ENCODE data around the gene RRP8. TPM values are rescaled to one million over a fixed set of nuclear protein-coding genes. Genes with fewer than 3 reads are reported as not detected.

Gene RRP8
- total and polyA plus RNA-seq, 10 donors = 17.0 to 28.4 (median 23.6) TPM

DNA sequence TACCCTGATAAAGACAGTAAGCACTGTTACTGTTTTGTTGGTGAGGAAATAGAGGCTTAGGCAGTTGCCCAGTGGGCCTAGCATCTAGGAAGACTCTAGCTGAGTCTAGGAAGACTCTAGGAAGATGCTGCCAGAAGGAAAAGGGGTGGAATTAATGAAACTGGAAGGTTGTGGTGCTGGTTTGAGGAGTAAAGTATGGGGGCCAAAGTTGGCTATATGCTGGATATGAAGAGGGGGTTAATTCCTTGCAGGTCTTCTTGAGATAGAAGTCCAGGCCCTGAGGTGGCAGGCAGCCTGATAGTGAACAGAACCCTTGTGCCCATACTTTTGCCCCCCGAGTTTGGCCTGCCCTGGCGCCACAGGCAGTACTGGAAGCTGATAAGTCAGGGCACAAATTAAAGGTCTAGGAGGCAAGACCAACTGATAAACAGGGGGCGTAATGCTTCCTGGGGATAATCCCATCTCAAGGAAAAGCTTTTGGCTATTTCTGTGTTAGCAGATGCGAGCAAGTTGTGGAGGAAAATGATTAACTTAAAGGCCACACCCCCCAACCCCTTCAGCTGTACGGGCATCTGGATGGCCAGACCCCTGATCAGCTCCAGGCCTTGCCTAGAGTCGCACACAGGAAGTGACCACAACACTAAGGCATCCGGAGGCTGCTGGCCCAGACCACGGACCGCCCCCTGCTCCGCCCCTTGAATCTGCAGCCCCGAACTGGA, 3.2 kb upstream of the RRP8 start:
- Histone ChIP-seq H3K4me1 (peaks cover 59 to 91% (median 84%) of the 10 kb centered on the region in 6 donors), H3K27ac (peak overlapping the region; percentile 38 to 98 (median 94)), H3K36me3 (peaks cover 9 to 61% (median 37%) of the 10 kb centered on the region in 6 donors), H3K9me3 (no peaks in the 10 kb centered on the region), H3K4me3 (peak overlapping the region in 4 of 8 donors; percentile 5 to 90 (median 72)), H3K27me3 (replicated peaks in 1 of 7) (no peaks in the 10 kb centered on the region)
- peak; percentile 92 for DNase-seq
- 14 to 23% (median 17%) methylated on average over 11 of the region's 11 CpGs for WGBS, 5 donors
- TF ChIP-seq POLR2AphosphoS5 (IDR thresholded peaks at IDR 0.05) = peak; percentile 83 to 87 (median 83)
- TF ChIP-seq, protein P1, sequence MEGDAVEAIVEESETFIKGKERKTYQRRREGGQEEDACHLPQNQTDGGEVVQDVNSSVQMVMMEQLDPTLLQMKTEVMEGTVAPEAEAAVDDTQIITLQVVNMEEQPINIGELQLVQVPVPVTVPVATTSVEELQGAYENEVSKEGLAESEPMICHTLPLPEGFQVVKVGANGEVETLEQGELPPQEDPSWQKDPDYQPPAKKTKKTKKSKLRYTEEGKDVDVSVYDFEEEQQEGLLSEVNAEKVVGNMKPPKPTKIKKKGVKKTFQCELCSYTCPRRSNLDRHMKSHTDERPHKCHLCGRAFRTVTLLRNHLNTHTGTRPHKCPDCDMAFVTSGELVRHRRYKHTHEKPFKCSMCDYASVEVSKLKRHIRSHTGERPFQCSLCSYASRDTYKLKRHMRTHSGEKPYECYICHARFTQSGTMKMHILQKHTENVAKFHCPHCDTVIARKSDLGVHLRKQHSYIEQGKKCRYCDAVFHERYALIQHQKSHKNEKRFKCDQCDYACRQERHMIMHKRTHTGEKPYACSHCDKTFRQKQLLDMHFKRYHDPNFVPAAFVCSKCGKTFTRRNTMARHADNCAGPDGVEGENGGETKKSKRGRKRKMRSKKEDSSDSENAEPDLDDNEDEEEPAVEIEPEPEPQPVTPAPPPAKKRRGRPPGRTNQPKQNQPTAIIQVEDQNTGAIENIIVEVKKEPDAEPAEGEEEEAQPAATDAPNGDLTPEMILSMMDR (IDR thresholded peaks at IDR 0.05 in 8 of 11, conservative IDR thresholded peaks at IDR 0.05 in 3 of 11) = no peak
- intact Hi-C loops (cut with DNase I; ENCODE audit: low total_unique reads) = no loop called here

DNA sequence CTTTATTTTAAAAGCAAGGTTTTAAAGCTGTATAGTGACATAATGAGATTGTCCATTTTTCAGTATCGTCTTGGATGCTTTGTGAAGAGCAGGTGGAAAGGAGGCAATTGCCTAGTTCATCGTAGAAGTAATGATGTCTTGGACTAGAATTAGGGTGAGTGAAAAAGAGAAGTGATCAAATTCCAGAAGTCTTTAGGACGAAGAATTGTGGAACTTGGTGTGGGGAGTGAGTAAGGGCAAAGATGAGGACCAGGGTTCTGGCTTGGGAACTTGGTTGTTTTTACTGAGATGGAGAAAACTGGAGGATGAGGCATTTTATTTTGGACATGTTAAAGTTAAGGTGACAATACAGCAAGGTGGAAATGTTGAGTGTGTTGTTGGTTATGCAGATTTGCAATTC, 1.4 kb upstream of the RRP8 start:
- Histone ChIP-seq H3K36me3 (peaks cover 4 to 63% (median 40%) of the 10 kb centered on the region in 6 donors), H3K27me3 (replicated peaks in 1 of 7) (no peaks in the 10 kb centered on the region), H3K4me3 (peak overlapping the region; percentile 60 to 91 (median 84)), H3K4me1 (peaks cover 61 to 91% (median 80%) of the 10 kb centered on the region in 6 donors), H3K27ac (peak overlapping the region; percentile 90 to 98 (median 94)), H3K9me3 (no peaks in the 10 kb centered on the region)
- DNase-seq = no peak
- 17 to 31% (median 20%) methylated on average over 3 of the region's 3 CpGs for WGBS, 5 donors
- TF ChIP-seq, protein P1 (IDR thresholded peaks at IDR 0.05 in 8 of 11, conservative IDR thresholded peaks at IDR 0.05 in 3 of 11) = no peak
- no peak for TF ChIP-seq POLR2A (IDR thresholded peaks at IDR 0.05)
- TF ChIP-seq POLR2AphosphoS5 (IDR thresholded peaks at IDR 0.05) = no peak
- intact Hi-C loops (cut with DNase I; ENCODE audit: low total_unique reads) = loop anchor here (5.0 kb wide), 1 partner anchor 78 kb away; the partner anchor contains the start of gene MRPL17

DNA sequence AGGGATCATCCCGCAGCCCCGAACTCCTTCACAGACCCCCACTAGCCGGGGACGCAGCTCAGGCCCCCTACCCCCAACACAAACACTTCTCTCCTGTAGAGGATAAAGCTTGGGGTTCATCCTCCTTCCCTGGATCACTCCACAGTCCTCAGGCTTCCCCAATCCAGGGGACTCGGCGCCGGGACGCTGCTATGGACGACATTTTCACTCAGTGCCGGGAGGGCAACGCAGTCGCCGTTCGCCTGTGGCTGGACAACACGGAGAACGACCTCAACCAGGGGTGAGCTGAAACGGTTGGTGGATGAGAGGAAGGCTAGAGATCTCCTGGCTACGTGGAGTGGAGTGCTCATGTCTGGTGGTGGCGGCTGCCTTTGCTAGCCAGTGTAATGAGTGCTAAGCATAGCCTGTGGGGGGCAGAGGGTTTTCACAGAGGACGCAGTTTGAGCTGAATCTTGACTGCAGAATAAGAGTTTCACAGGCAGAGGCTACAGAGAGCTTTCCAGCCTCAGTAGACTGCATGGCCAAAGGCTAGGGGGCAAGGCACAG, 738 bp upstream of the RRP8 start:
- TF ChIP-seq, protein P1 (IDR thresholded peaks at IDR 0.05 in 8 of 11, conservative IDR thresholded peaks at IDR 0.05 in 3 of 11) = peak in 3 of 11 experiments; percentile 12 to 38 (median 21)
- peak in 1 of 3 donors; percentile 18 for TF ChIP-seq POLR2A (IDR thresholded peaks at IDR 0.05)
- peak in 2 of 3 donors; percentile 19 to 66 for TF ChIP-seq POLR2AphosphoS5 (IDR thresholded peaks at IDR 0.05)
- Histone ChIP-seq H3K4me3 (peak overlapping the region; percentile 60 to 91 (median 84)), H3K9me3 (no peaks in the 10 kb centered on the region), H3K27me3 (replicated peaks in 1 of 7) (no peaks in the 10 kb centered on the region), H3K36me3 (peaks cover 0 to 63% (median 40%) of the 10 kb centered on the region in 6 donors), H3K4me1 (peaks cover 61 to 90% (median 77%) of the 10 kb centered on the region in 6 donors), H3K27ac (peak overlapping the region; percentile 90 to 98 (median 94))
- DNase-seq = peak; percentile 89
- 0 to 1% (median 1%) methylated on average over 15 to 20 of the region's 20 CpGs for WGBS, 5 donors
- intact Hi-C loops (cut with DNase I; ENCODE audit: low total_unique reads) = loop anchor here (5.0 kb wide), 1 partner anchor 78 kb away; the partner anchor contains the start of gene MRPL17
